GM19372 (cell line): ENCODE measurements around the gene TLR5.

Source experiments
- ATAC-seq: cut with Tn5 transposase; IDR thresholded peaks from one replicate; pipeline ENCODE4 v1.9.1; 2021; ENCODE audit warnings: mild to moderate bottlenecking, low read depth, moderate library complexity; ENCODE audit not compliant: unreplicated experiment

The TLR5 gene

DNA sequence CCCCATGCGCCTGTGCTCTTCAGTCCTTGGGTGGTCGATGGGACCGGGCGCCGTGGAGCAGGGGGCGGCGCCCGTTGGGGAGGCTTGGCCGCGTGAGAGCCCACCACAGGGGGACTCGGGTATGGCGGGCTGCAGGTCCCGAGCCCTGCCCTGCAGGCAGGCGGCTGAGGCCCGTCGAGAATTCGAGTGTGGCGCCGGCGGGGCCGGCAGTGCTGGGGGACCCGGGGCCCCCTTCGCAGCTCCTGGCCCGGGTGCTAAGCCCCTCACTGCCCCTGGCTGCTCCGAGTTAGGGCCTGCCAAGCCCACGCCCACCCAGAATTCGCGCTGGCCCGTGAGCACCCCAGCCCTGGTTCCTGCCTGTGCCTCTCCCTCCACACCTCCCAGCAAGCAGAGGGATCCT lies 26.1 kb downstream of the TLR5 start:
- no peak for ATAC-seq

DNA sequence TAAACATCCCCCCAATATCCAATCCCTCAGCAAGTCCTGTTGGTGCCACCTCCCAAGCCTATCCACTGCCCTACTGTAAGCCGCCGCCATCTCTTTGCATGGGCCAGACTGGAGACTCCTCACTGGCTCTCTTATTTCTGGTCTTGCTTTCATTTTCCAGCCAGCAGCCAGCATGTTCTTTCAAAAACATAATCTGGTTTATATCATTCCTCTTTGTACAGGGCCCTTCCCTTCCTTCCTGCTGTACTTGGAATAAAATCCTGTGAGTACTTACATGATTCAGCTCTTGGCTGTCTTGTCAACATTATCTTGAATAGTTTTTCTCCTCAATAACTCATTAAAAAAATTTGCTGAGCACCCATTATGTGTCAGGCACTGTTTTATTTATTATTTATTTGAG lies 28.2 kb downstream of the TLR5 start:
- no peak for ATAC-seq

DNA sequence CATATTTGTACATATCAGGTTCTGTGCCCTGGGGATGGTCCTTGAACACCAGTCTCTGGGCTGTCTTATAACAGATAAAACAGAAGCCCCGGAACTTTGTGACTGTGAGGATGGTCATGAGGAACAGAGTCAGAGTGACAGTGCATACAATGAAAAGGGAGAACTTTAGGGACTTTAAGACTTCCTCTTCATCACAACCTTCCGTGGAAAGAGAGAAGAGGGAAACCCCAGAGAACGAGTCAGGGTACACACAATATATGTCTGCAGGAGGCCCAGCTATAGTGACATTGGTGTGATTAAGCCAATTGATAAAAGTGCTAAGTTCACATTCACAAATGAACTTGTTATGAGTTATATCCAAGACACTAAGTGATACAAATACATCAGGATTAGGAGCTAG lies 32.1 kb downstream of the TLR5 start:
- ATAC-seq: no peak

DNA sequence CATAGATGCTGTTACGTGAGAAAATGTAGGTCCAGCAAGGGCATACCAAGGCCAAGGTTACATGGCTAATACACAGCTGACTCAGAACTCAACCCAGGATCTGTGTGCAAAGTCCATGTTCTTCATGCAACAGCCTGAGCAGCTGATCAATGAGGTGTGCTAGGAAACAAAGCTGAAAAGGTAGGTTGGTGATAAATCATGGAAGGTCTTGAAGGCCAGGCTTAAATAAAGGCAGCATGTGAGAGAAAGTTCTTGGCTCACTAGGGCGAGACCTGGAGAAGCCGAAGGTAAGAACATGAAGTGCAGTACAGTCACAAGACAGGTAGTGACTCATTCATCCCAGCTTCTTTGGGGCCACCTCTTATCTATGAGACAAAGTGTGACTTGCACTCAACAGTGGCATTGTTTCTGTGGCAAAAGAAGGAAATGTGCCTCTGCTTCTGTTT lies 33.4 kb downstream of the TLR5 start:
- ATAC-seq: no peak

DNA sequence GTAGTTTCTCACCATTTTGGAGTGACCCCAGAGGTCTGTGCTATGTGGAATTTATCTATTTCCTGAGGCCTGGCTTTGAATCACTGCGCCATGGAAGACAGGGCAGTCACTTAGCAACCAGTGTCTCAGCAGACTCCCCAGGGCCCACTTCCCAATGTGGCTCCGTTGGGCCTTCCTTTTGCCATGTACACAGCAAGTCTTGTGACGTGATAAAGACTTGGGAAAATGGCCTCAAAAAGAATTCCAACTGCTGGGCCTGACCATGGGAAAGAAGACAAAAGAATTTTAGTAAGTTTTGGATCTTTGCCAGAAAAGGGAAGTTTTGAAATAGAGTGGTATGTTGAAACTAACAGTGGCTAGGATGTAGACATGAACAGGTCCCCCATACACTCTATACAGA lies 36.2 kb downstream of the TLR5 start:
- no peak for ATAC-seq

DNA sequence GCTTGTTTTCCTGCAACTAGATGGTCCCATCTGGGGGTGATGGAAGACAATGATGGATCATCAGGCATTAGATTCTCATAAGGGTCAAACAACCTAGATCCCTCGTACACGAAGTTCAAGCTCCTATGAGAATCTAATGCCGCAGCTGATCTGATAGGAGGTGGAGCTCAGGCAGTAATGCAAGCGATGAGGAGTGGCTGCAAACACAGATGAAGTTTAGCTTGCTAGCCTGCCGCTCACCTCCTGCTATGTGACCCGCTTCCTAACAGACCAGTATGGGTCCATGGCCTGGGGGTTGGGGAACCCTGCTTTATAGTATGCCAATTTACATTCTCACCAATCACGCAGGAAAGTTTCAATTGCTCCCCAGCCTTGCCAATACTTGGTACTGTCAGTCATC lies 37.5 kb downstream of the TLR5 start:
- no peak for ATAC-seq

DNA sequence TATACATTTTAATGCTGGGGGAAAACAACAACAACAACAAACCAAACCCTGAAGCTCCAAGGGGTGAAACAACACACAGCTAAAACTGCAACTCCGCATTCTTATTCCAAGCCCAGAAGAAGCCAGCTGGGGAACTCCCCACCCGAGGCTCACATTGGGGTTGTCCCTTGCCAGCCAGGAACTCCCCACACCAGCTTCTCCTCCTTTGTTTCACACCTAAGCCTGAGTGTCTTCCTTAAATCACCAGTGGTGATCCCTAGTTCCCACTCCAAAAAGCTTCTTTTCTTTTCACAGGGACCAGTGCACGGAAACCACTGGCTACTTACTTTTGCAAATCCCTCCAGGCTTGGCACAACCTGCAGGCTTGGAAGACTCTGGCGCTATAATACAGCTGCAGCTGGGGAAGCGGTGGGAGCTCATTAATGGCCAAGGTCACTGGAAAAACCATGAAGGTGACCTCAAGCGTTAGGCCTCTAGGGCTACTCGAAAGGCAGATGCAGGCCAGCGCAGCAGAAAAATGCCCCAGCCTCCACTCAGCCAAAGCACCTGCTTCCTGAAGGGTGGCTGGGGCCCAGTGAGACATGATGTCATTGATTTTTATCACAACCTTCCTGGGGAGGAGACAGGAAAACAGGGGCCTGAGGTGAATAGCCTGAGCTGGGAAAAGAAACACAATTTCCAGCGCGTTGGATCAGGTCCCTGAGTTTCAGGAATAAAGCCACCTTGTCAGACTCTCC lies 40.1 kb downstream of the TLR5 start:
- ATAC-seq: no peak

DNA sequence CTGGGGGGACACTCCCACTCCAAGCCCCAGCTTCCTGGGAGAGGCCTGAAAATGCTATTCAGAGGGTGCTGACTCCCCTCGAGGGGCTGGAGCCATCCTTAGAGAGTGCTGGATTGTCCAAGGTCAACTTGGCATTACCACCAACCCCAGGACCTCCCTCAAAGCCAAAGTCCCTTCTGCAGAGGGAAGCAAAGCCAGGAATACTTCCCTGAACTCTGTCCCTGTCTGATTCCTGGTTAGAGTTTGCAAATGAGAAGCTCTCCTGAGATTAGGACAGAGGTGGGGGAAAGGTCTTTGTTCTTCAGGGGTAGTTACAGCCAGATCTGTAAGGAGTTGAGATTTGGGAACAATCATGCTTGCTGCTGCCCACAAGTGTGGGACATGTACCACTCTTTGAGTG lies 45.3 kb downstream of the TLR5 start:
- ATAC-seq: no peak

DNA sequence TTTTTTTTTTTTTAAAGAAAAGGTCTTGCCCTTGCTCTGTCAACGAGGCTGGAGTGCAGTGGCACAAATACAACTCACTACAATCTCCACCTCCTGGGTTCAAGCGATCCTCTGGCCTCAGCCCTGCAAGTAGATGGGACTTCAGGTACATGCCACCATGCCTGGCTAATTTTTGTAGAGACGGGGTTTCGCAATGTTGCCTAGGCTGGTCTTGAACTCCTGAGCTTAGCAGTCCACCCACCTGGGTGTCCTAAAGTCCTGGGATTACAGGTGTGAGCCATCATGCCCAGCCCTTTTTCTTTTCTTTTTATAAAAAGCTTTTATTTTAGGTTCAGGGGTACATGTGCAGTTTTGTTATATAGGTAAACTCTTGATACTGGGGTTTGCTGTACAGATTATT lies 47.2 kb downstream of the TLR5 start:
- ATAC-seq: no peak

DNA sequence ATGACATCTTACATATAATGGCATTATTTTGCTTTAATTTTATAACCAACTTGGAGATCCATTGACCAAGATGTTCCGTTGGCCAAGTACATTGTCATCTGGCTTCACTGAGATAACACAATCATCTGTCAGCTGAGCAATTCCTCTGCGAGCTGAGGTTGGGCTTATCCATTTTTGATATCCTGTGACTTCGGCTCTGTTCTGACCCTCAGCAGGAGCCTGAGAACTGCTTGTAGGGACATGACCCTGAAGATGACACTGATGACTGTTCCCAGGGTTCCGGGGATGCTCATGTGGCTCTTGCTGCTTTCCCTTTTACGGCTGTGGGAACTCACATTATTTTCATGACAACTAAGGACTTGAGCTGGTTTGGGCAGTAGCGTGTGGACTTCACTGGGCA lies 51.2 kb downstream of the TLR5 start:
- no peak for ATAC-seq

DNA sequence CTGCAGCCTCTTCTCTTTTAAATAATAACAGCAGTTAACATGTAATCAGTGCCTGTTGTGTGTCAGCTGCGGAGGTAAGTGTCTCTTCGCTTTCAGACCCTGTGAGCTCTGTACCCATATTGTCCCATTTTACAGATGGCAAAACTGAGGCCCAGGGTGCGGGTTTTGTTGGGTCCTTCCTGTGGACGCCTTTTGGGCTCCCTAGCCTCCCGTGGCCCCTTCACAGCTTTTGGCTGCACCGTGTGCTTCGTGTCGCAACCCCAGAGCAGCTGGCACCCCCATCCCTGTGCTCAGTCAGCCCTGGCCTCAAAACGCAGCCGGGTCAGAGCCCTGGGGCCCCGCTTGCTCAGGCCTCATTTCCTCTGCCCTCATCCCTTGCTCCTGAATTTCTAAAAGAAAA lies 53.8 kb downstream of the TLR5 start:
- ATAC-seq: no peak

DNA sequence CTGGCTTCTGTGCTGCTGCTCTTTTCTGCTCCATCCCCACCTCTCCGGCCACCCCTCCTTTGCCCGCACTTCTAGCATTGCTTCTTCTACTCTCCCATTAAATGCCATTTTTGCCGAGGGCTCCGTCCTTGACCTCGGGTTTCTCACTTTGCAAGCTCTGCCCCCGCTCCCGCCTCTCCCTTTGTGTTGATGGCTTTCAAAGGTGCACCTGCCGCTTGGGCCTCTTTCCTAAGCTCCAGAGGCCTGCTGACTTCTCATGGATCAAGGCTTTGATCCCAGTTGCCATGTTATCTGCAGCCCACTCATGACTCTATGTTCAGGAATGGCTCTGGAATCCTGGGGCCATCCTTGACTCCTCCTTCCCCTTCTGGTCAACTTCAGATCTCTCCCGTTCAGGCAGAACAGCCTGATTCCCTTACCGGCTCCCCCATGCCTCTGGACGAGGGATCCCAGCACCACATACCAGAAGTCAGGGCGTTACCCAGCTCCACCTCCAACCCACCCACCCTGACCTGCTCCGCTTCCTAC lies 54.3 kb downstream of the TLR5 start:
- no peak for ATAC-seq

DNA sequence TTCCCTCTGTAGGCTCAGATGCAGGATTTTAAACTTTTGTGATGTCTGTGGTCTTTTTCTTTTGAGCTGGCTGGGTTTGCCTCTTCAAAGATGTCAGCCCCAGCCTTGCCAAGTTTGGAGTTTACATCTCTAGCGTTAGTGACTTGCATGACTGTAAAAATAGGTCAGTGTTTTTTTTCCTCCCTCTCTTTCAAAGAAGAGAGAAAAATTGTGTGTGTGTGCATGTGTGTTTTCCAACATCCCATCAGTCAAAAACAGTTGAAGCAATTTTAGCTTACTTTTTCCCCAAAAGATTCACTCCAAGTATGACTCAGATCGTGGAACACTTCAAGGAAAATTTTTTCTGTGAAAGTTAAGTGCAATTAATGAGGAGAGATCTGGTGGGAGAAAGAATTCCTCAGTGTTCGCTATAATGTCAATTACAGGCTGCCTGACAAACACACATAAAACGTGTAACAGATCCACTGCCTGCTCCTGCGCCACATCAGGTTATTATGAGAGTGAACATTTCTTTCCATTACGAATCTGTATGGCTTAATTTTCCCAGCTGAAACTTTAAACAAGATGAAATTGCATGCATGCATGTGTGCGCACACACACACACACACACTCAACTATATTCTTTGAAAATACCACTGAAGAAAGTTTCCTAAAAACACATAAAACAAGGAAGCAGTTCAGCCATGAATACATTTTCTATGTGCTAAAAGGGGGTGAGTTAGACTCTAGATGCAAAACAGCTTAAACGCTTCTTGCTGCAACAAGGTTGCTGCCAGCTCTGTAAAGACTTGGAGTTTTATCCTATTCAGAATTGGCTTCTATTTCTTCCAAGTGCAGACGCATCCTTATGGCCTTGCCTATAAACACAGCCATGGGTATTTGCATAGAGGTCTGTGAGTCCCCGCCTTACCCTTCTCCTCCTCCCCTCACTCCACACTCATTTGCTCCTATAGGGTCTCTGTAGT lies 55.5 kb downstream of the TLR5 start:
- ATAC-seq: no peak

DNA sequence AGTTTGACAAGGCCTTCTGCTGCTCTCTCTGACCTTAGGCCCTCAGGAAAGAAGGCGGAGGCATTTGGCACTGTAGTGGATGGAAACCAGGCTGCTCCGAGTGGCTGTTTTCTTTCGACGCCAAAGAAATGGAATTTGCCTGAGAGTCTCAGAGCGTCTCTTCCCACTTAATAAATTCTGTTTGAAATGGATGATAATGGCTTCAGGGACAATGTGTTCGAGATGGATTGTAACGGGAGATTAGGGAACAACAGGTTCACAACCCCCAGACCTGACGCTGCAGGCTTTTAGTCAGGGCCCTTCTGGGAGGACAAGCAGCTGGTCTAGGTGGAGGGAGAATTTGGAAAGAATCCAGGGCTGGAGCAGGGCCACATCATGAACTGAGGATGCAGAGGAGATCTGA lies 58.6 kb downstream of the TLR5 start:
- no peak for ATAC-seq

DNA sequence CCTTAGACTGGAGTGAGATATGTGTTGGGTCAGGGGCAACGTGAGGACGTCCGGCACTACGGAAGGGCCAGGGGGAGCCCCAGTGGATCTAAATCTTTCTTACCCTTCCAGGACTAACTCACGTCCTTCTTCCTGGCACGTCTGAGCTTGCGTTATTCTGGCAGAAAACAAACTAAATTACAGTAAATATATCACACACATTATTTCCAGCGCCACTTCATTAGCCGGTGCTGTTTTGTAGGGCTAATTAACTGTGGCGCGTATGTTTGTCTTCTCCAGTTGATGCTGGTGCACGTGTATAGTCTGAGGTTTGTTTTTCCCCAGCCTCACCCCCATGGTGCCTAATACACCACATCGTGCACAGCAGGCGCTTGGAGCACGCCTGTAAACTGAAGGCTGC lies 59.2 kb downstream of the TLR5 start:
- no peak for ATAC-seq

DNA sequence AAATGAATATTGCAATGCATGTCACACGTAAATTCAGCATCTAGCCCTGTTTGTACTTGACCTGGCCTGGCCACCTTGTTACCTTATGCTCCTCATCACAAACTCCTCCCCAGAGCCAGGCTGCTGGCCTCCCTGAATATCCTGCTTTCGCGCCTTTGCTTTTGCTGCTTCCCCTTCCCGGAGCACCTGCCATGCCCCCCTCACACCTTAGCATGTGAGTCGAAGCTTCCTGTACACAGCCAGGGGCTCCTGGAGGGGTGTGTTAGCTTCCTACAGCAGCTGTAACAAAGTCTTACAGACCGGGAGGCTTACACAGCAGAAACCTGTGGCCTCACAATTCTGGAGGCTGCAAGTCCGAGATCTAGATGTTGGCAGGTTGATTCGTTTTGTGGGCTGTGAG lies 60.1 kb downstream of the TLR5 start:
- no peak for ATAC-seq

DNA sequence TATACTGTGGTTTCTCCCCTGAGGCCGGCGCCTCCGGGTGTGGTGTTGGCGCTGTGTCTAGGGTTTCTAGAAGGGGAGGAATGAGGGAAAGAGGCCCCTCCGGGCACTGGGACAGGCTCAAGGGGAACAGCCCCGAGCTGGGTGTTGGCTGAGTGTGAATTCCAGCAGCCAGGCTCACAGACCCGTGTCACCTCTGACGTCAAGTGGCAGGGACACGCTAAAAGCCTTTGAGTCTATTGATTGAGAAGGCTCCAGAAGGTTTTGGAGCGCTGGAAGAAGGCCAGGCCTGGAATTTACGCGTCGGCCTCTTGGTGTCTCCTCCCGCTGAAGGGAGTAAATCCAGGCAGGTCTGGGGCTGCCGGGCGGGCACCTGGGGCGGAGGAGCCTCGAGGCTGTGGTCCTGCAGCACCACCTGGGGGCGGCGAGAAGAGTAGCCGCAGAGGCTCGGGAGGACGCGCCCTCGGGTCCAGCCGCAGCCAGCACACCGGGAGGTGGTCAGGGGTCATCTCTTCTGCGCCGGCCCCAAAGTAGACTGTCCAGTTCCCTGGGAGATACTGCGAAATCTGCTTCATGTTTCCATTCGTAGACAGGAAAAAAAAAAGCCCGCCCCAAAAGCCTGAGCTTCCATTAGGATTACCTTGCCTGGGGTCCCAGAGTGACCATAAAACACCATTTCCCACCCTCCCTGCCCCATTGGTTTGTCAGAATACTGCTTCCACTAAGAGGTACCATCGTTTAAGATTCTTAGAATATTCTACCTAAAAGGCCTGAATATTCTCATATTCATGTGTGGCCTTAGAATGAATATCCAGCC lies 61.7 kb downstream of the TLR5 start:
- ATAC-seq: peak; percentile 99

DNA sequence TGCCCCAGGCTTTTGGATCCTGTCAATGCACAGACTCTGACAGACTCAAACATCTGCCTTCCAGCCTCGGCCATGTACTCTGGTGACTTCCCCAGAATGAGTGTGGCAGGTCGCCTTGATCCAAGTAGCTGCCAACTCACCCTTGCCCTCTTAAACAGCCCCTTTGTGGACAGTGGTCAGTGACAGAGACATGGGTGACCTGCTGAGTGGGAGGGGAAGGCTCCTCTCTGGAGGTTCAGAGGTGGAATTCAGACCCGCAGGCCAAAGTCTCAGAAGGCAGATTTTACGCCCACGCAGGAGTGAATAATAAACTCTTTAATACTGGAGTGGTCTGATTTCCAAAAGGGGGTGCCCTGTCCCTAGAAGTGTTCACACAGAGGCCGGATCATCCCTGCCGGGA lies 63.5 kb downstream of the TLR5 start:
- ATAC-seq: no peak

DNA sequence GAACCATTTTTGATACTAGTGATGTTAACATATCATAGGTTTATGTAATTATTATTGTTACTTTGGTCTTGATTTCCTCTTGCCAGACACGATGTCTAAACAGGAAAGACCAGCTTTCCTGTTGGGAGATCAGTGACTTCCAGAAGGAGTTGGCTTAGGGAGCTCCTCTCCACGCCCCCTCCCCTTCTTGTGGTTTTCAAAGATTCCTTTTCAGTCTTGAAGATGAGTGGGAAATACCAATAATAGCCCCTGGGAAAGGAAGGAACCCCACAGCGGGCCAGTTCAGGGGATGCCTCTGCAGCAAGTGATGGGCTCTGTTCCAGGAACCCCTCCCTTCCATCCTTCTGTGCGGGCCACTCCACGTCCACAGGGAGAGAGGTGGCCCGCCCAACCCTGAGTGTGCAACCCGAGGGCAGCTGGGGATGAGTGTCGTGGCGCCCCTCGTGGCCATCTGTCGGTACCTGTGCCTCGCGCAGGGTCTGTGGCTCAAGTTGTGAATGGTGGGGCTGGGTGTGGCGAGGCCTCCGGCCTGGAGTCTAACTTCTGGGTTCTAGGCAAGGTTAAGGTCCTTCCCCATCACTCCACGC lies 65.7 kb downstream of the TLR5 start:
- ATAC-seq: no peak

DNA sequence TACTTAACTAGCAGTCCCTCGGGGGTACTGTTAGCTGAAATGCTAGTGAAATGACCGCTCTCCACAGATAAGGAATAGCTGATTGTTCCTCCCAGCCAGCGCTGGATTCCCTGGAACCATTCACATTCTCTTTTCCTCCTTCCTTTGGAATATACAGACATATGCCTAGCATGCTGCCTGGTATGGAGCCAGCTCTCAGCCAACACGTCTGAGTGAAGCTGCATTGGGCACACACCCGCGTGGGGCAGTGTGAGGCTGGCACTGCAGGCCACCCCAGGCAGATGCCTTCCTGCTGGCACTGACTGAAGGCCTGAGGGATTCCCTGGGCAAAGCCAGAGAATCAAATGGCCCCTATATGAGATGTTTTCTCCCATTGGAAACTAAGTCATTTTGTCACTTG lies 66.7 kb downstream of the TLR5 start:
- ATAC-seq: no peak
